GM12801 (cell line): ENCODE data around the gene ONECUT1.

Source experiments
- CTCF ChIP-seq: IDR thresholded peaks from one replicate; pipeline ENCODE4 v1.5.1; 2011; ENCODE audit warnings: control low read depth; ENCODE audit not compliant: insufficient read length; ENCODE audit errors: extremely low read depth

Gene ONECUT1

DNA sequence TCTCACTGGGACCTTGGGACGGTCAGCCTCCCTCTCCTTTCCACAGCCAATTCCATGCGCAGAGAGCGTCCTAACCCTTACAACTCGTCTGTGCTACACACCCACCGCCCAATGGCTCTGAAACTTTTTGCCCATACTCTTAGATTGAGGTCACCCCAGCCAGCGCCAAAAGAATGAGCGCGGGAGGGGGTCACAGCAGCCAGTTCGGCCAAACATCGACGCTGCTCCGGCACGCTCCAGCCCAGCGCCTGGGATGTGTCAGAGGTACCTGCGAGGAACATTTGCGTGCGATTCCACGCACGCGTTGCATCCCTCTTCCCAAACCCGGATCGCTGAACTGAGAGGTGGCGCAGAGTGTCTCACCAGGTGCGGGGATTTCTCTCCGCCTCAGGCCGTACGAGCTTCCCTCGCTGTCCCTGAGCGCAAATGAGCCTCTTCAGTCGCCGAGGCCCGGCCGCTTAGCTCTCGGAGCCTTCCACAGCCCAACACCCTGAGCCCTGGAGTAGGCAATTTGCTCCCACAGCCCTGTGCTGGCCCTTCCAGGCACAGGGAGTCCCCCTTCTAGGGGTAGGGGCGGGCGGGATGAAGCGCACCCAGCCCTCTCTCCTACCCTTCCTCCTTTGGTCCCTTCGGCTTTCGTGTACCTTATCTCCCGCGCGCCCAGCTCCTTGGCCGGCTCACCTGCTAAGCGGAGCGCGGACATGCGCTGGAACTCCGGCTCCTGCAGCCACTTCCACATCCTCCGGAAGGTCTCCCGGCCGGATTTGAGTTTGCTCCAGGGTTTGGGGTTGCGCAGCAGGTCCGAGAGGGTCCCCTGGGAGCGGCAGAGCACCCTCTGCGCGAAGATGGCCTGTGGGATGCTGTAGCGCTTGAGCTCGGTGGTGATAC, 1.8 kb downstream of the ONECUT1 start:
- TF ChIP-seq CTCF = no peak

GRCh38 chr15:52787549-52788098, 2.5 kb downstream of the ONECUT1 start:
- TF ChIP-seq CTCF = no peak

GRCh38 chr15:52787123-52787503, 3.0 kb downstream of the ONECUT1 start:
- no peak for TF ChIP-seq CTCF

DNA sequence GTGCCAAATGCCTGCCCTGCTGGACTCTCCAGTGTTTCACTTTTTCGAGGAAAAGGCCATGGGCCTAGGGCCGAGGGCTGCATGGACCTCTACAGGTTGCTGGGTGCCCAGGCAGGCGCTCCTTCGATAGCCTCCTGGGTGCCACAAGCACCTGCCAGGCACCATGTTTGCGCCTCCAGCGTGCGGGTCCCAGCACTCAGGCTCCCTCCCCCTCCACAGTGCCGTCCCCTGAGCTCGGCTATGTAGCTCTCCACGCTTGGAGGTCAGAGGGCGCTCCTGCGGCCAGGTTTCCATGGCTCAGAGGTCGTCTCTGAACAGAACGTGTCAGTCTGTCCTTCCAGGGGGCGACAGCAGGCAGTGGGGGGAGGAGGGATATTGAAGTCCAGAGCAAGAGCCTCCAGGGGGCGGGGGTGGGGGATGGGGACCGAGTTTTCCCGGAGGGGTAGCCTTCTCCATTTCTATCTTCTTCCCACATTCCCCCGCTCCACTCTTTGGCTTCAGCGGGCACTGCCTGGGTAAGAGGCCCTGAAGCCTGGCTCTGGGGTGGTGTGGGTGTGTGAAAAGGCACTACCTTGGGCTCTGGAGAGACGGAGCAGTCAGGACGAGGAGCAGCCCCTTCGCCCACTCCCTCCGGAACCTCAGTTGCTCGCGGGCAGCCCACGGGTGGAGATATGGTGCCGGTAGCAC, 3.6 kb downstream of the ONECUT1 start:
- no peak for TF ChIP-seq CTCF

- no peak for TF ChIP-seq CTCF
These were observed 4.3 kb downstream of the ONECUT1 start for GRCh38 chr15:52785672-52786406.

GRCh38 chr15:52784799-52785671, 5.1 kb downstream of the ONECUT1 start:
- TF ChIP-seq CTCF = no peak
